GM21423 (cell line): ENCODE measurements around the gene STX16.

Experiments used
- ATAC-seq: cut with Tn5 transposase; IDR thresholded peaks from one replicate; pipeline ENCODE4 v1.9.1; 2021; ENCODE audit warnings: mild to moderate bottlenecking, moderate library complexity; ENCODE audit not compliant: unreplicated experiment

Gene STX16

GRCh38 chr20:58651946-58652605 lies 993 bp downstream of the STX16 start:
- peak; percentile 49 for ATAC-seq

GRCh38 chr20:58652606-58653294 lies 1.7 kb downstream of the STX16 start:
- peak; percentile 5 for ATAC-seq

GRCh38 chr20:58654337-58654736 lies 3.3 kb downstream of the STX16 start:
- no peak for ATAC-seq

- no peak for ATAC-seq
These were observed 4.4 kb downstream of the STX16 start for GRCh38 chr20:58655328-58656107.

GRCh38 chr20:58656831-58657230 lies 5.7 kb downstream of the STX16 start:
- ATAC-seq = no peak

GRCh38 chr20:58657262-58657661 lies 6.2 kb downstream of the STX16 start:
- no peak for ATAC-seq

- ATAC-seq = no peak
These were observed 6.9 kb downstream of the STX16 start for GRCh38 chr20:58657986-58658385.

GRCh38 chr20:58658760-58659159 lies 7.7 kb downstream of the STX16 start:
- no peak for ATAC-seq

GRCh38 chr20:58659841-58660240 lies 8.8 kb downstream of the STX16 start:
- ATAC-seq = no peak

GRCh38 chr20:58660855-58661597 lies 9.9 kb downstream of the STX16 start:
- ATAC-seq = no peak

GRCh38 chr20:58661598-58662473 lies 10.8 kb downstream of the STX16 start:
- no peak for ATAC-seq

- ATAC-seq = no peak
These were observed 13.2 kb downstream of the STX16 start for GRCh38 chr20:58664331-58664730.

GRCh38 chr20:58664883-58665282 lies 13.8 kb downstream of the STX16 start:
- ATAC-seq = no peak

GRCh38 chr20:58665606-58666005 lies 14.5 kb downstream of the STX16 start:
- no peak for ATAC-seq

- ATAC-seq = no peak
These were observed 15.6 kb downstream of the STX16 start for GRCh38 chr20:58666702-58667101.

- ATAC-seq = no peak
These were observed 16.9 kb downstream of the STX16 start for GRCh38 chr20:58667975-58668374.

- no peak for ATAC-seq
These were observed 17.8 kb downstream of the STX16 start for GRCh38 chr20:58668901-58669286.

- peak; percentile 73 for ATAC-seq
These were observed 18.4 kb downstream of the STX16 start for GRCh38 chr20:58669287-58670006.

GRCh38 chr20:58670102-58670501 lies 19.0 kb downstream of the STX16 start:
- no peak for ATAC-seq

- ATAC-seq = no peak
These were observed 19.6 kb downstream of the STX16 start for GRCh38 chr20:58670659-58671058.
